ENCODE data around the gene NFIB. TPM values are rescaled to one million over a fixed set of nuclear protein-coding genes. Genes with fewer than 3 reads are reported as not detected.

NFIB gene
- polyA plus RNA-seq, 1 of the 3 experiments (the other 2 are of a cell fraction), result 9.2 TPM

DNA sequence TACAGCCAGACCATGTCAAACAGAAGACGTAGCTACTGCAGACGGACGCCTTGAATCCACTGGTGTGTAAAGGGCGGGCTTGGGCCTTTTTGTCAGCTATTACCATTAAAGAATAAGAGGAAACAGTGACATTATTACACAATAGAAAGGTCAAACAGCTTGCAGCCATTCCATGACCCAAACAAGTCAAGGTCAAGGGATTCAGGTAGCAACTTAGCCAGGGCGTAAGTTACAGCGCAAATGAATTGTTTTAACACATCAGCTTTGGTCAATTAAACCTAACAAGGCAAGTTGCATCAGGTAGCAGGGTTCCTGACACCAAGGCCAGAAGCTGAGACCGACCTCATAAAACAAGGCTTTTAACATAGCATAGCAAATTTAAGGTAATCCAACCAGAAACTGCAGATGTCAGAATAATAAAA, 15.3 kb downstream of the NFIB start (continued):
- TF ChIP-seq, protein P1, sequence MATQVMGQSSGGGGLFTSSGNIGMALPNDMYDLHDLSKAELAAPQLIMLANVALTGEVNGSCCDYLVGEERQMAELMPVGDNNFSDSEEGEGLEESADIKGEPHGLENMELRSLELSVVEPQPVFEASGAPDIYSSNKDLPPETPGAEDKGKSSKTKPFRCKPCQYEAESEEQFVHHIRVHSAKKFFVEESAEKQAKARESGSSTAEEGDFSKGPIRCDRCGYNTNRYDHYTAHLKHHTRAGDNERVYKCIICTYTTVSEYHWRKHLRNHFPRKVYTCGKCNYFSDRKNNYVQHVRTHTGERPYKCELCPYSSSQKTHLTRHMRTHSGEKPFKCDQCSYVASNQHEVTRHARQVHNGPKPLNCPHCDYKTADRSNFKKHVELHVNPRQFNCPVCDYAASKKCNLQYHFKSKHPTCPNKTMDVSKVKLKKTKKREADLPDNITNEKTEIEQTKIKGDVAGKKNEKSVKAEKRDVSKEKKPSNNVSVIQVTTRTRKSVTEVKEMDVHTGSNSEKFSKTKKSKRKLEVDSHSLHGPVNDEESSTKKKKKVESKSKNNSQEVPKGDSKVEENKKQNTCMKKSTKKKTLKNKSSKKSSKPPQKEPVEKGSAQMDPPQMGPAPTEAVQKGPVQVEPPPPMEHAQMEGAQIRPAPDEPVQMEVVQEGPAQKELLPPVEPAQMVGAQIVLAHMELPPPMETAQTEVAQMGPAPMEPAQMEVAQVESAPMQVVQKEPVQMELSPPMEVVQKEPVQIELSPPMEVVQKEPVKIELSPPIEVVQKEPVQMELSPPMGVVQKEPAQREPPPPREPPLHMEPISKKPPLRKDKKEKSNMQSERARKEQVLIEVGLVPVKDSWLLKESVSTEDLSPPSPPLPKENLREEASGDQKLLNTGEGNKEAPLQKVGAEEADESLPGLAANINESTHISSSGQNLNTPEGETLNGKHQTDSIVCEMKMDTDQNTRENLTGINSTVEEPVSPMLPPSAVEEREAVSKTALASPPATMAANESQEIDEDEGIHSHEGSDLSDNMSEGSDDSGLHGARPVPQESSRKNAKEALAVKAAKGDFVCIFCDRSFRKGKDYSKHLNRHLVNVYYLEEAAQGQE (IDR thresholded peaks at IDR 0.05; ENCODE audit: low read depth, low read length), result no peak
- no peak for TF ChIP-seq RFX5 (IDR thresholded peaks at IDR 0.05; ENCODE audit: low read length)

DNA sequence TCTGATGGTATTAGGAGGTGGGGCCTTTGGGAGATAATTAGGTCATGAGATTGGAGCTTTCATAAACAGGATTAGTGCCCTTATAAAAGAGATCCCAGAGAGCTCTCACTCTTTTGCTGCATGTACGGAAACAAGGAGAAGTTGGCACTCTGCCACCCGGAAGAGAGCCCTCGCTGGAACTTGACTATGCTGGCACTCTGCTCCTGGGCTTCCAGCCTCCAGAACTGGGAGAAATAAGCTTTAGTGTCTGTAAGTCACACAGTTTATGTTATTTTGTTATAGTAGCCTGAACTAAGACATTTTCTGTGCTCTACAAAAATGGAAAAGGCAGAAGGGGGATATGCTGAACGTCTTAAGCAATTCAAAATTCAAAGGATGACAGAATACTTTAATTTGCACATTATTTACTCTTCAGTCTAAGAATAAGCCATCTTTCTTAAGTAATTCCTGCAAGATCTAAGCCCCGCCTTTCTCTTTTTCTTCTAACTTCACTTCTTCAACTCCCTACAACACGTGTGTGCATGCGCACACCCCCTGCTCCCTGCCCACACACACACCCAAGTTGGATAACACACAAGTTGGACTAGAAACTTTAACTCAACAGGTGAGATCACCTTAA, 17.3 kb downstream of the NFIB start:
- no peak for DNase-seq
- ChIA-PET POLR2A (no interaction called here), CTCF (no interaction called here)
- Histone ChIP-seq H3K9ac (no peak overlapping the region), H3K4me3 (ENCODE audit: low read depth in 2 of 2, low read length in 1 of 2) (no peak overlapping the region), H3K27me3 (ENCODE audit: insufficient read depth) (no peaks in the 10 kb centered on the region), H3F3A (replicated peaks; ENCODE audit: insufficient read depth) (no peaks in the 10 kb centered on the region), H3K9me2 (no peaks in the 10 kb centered on the region), H3K36me3 (replicated peaks in 1 of 2; ENCODE audit: control insufficient read depth in 1 of 2, insufficient read depth in 2 of 2, low read length in 1 of 2) (peaks cover 18 to 20% of the 10 kb centered on the region in 2 experiments), H3K27ac (ENCODE audit: low read depth in 2 of 2, low read length in 1 of 2) (no peak overlapping the region; a peak in 1 of 4 replicates), H3K4me2 (no peak overlapping the region), H3K79me2 (ENCODE audit: insufficient read depth) (peaks cover 99% of the 10 kb centered on the region), H2AFZ (ENCODE audit: low read depth) (no peak overlapping the region), H3K9me3 (no peaks in the 10 kb centered on the region), H3K4me1 (ENCODE audit: control insufficient read depth in 1 of 2, insufficient read depth in 2 of 2, low read depth in 1 of 2, low read length in 1 of 2) (peaks cover under 1 to 13% of the 10 kb centered on the region in 2 experiments; a peak in 3 of 4 replicates), H4K20me1 (ENCODE audit: insufficient read depth) (peaks cover 3% of the 10 kb centered on the region; the same call in 1 of the 2 replicates)
- 93% methylated on average over 7 of the region's 7 CpGs for WGBS (ENCODE audit: low lambda C conversion rate)
- TF ChIP-seq RAD21 (IDR thresholded peaks at IDR 0.05; ENCODE audit: low read length) (no peak), MXI1 (IDR thresholded peaks at IDR 0.05; ENCODE audit: low read depth, low read length) (no peak), GABPA (IDR thresholded peaks at IDR 0.05; ENCODE audit: low read depth) (no peak), MEF2A (IDR thresholded peaks at IDR 0.05; ENCODE audit: borderline replicate concordance, low read depth) (no peak), SMC3 (IDR thresholded peaks at IDR 0.05; ENCODE audit: low read depth, low read length) (no peak), NFIC (IDR thresholded peaks at IDR 0.05; ENCODE audit: borderline replicate concordance) (no peak), TAF1 (IDR thresholded peaks at IDR 0.05; ENCODE audit: borderline replicate concordance, low read depth, low read length) (no peak), GATA2 (CRISPR knock-in tag; IDR thresholded peaks at IDR 0.05) (no peak), CHD2 (IDR thresholded peaks at IDR 0.05; ENCODE audit: low read length, partially characterized antibody) (no peak), RFX5 (IDR thresholded peaks at IDR 0.05; ENCODE audit: low read length) (no peak), FOSL2 (IDR thresholded peaks at IDR 0.05; ENCODE audit: borderline replicate concordance, low read depth) (no peak), FOXM1 (IDR thresholded peaks at IDR 0.05; ENCODE audit: low read depth) (no peak)
- TF ChIP-seq, protein P2, sequence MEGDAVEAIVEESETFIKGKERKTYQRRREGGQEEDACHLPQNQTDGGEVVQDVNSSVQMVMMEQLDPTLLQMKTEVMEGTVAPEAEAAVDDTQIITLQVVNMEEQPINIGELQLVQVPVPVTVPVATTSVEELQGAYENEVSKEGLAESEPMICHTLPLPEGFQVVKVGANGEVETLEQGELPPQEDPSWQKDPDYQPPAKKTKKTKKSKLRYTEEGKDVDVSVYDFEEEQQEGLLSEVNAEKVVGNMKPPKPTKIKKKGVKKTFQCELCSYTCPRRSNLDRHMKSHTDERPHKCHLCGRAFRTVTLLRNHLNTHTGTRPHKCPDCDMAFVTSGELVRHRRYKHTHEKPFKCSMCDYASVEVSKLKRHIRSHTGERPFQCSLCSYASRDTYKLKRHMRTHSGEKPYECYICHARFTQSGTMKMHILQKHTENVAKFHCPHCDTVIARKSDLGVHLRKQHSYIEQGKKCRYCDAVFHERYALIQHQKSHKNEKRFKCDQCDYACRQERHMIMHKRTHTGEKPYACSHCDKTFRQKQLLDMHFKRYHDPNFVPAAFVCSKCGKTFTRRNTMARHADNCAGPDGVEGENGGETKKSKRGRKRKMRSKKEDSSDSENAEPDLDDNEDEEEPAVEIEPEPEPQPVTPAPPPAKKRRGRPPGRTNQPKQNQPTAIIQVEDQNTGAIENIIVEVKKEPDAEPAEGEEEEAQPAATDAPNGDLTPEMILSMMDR (IDR thresholded peaks at IDR 0.05), result no peak
- TF ChIP-seq, protein P3, sequence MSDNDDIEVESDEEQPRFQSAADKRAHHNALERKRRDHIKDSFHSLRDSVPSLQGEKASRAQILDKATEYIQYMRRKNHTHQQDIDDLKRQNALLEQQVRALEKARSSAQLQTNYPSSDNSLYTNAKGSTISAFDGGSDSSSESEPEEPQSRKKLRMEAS (IDR thresholded peaks at IDR 0.05; ENCODE audit: low read depth), result no peak

Data from SK-N-SH (cell line).